GM23338 (cell line): ENCODE measurements around the gene OGT.

ENCODE experiments used
- CREB1 ChIP-seq: fragments of 250-450 bp; sonication (Bioruptor Pico); IDR thresholded peaks from 2 replicates; pipeline ENCODE4 v1.5.0; 2020; ENCODE audit warnings: low read depth, mild to moderate bottlenecking, moderate library complexity
- CTCF ChIP-seq, 2 experiments: fragments of 200-600 bp in 1 of 2; sonication (generic) in 1 of 2; conservative IDR thresholded peaks; 2 replicates each; pipeline versions ENCODE4 v1.5.1 to v1.6.1; 2016 to 2017; ENCODE audit warnings: antibody characterized with exemption in 2 of 2, low read depth in 2 of 2, mild to moderate bottlenecking in 2 of 2, moderate library complexity in 1 of 2
- EZH2 ChIP-seq: fragments of 200-600 bp; sonication (generic); IDR thresholded peaks from one replicate; pipeline ENCODE4 v1.8.0; 2017; ENCODE audit warnings: antibody characterized with exemption, mild to moderate bottlenecking, low read depth; ENCODE audit not compliant: unreplicated experiment
- EZH2phosphoT487 ChIP-seq: fragments of 200-600 bp; sonication (generic); IDR thresholded peaks from one replicate; pipeline ENCODE4 v1.8.1; 2018; ENCODE audit warnings: antibody characterized with exemption; ENCODE audit not compliant: unreplicated experiment
- JUNB ChIP-seq: IDR thresholded peaks from one replicate; pipeline ENCODE4 v1.6.1; 2016; ENCODE audit warnings: antibody characterized with exemption; ENCODE audit not compliant: unreplicated experiment
- POLR2AphosphoS5 ChIP-seq: IDR thresholded peaks from 2 replicates; pipeline ENCODE4 v1.6.1; 2016; ENCODE audit warnings: antibody characterized with exemption, low read depth
- REST ChIP-seq: IDR thresholded peaks from one replicate; pipeline ENCODE4 v1.6.1; 2018; ENCODE audit warnings: antibody characterized with exemption; ENCODE audit not compliant: unreplicated experiment
- STAT1 ChIP-seq: IDR thresholded peaks from one replicate; pipeline ENCODE4 v1.6.1; 2016; ENCODE audit warnings: antibody characterized with exemption; ENCODE audit not compliant: unreplicated experiment
- ZNF114 ChIP-seq: fragments of 250-450 bp; sonication (Bioruptor Pico); IDR thresholded peaks from 2 replicates; pipeline ENCODE4 v1.5.0; 2020; ENCODE audit warnings: mild to moderate bottlenecking, moderate library complexity

GRCh38 chrX:71625471-71625870 lies 92.6 kb downstream of the OGT start:
- TF ChIP-seq EZH2 (no peak), EZH2phosphoT487 (no peak), CTCF (conservative IDR thresholded peaks at IDR 0.05; ENCODE audit: low read depth in 2 of 2) (no peak), REST (no peak), CREB1 (CRISPR knock-in tag) (no peak), POLR2AphosphoS5 (no peak), STAT1 (no peak), ZNF114 (no peak), JUNB (no peak)
